ENCODE measurements around the gene SLC38A11.

The SLC38A11 gene

GRCh38 chr2:164906947-164907346 lies 48.4 kb downstream of the SLC38A11 start:
- no peaks in the 10 kb centered on the region for H3K4me1 ChIP-seq (ENCODE audit: control insufficient read depth, insufficient read depth, low read length)
- H3K27me3 ChIP-seq (ENCODE audit: control insufficient read depth, insufficient read depth, low read length), result no peaks in the 10 kb centered on the region
- H3K36me3 ChIP-seq (ENCODE audit: control insufficient read depth, insufficient read depth, low read length), result no peaks in the 10 kb centered on the region
- no peaks in the 10 kb centered on the region for H3K9me3 ChIP-seq (ENCODE audit: control insufficient read depth, insufficient read depth, low read length)
- no peak overlapping the region for H3K4me3 ChIP-seq (ENCODE audit: low read depth, low read length)
- no peak overlapping the region for H3K9ac ChIP-seq (ENCODE audit: low read depth, low read length)

DNA sequence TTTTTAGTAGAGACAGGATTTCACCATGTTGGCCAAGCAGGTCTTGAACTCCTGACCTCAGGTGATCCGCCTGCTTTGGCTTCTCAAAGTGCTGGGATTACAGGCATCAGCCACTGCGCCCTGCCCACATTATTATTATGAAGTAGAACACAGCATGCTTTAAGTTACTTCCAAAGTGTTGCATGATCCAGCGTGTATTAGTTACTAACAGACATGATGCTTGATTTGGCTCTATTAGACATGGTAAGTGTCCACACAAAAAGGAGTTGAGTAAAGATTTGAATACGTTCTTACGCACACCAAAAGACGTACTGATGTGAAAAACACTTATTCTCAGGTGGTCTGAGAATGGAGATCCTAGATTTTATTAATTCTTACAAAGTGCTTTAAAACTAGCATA lies 50.0 kb downstream of the SLC38A11 start:
- Histone ChIP-seq H3K36me3 (ENCODE audit: control insufficient read depth, insufficient read depth, low read length) (no peaks in the 10 kb centered on the region), H3K4me1 (ENCODE audit: control insufficient read depth, insufficient read depth, low read length) (no peaks in the 10 kb centered on the region), H3K4me3 (ENCODE audit: low read depth, low read length) (no peak overlapping the region), H3K27me3 (ENCODE audit: control insufficient read depth, insufficient read depth, low read length) (no peaks in the 10 kb centered on the region), H3K9me3 (ENCODE audit: control insufficient read depth, insufficient read depth, low read length) (no peaks in the 10 kb centered on the region), H3K9ac (ENCODE audit: low read depth, low read length) (no peak overlapping the region)

DNA sequence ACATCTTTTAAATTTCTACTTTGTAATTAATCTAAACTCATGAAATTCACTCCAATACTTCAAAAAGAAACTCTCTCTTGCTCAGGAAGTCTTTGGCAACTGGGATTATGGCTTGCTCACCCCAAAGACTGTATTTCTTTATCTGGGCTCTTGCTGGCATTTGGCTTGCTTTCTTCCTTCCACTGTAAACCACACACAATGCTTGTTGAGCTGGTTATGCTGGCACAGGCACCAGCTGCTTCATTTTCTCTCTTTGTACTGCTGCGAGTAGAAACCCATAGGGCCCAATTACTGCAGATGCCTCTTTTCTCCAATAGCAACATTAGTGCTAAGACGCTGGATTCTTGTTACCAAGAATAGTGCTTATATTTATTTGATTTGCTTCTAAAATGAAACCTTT lies 51.4 kb downstream of the SLC38A11 start:
- Histone ChIP-seq H3K36me3 (ENCODE audit: control insufficient read depth, insufficient read depth, low read length) (no peaks in the 10 kb centered on the region), H3K9me3 (ENCODE audit: control insufficient read depth, insufficient read depth, low read length) (no peaks in the 10 kb centered on the region), H3K4me3 (ENCODE audit: low read depth, low read length) (no peak overlapping the region), H3K4me1 (ENCODE audit: control insufficient read depth, insufficient read depth, low read length) (no peaks in the 10 kb centered on the region), H3K9ac (ENCODE audit: low read depth, low read length) (no peak overlapping the region), H3K27me3 (ENCODE audit: control insufficient read depth, insufficient read depth, low read length) (no peaks in the 10 kb centered on the region)

- Histone ChIP-seq H3K4me1 (ENCODE audit: control insufficient read depth, insufficient read depth, low read length) (peaks cover 4% of the 10 kb centered on the region), H3K36me3 (ENCODE audit: control insufficient read depth, insufficient read depth, low read length) (no peaks in the 10 kb centered on the region), H3K4me3 (ENCODE audit: low read depth, low read length) (no peak overlapping the region), H3K9ac (ENCODE audit: low read depth, low read length) (no peak overlapping the region), H3K9me3 (ENCODE audit: control insufficient read depth, insufficient read depth, low read length) (no peaks in the 10 kb centered on the region), H3K27me3 (ENCODE audit: control insufficient read depth, insufficient read depth, low read length) (no peaks in the 10 kb centered on the region)
Measured at GRCh38 chr2:164903204-164903603, 52.1 kb downstream of the SLC38A11 start.

DNA sequence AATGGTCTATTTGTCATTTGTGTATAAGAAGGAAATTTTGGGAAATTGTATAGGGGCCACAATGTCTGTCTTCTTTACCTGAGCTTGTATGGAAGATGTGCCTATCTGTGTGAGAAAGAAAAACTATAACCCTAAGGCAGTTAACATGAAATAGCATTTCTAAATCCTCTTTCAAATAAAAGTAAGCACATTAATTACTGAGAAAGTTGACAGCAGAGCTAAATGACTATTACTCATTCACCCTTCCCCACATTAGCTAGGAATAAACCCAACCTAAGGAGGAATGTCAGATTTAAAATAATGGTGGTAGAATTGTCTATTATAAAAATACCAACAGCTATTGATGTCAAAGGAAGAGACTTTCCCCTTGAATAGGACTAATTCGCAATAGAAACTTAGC lies 56.2 kb downstream of the SLC38A11 start:
- no peaks in the 10 kb centered on the region for H3K9me3 ChIP-seq (ENCODE audit: control insufficient read depth, insufficient read depth, low read length)
- H3K4me1 ChIP-seq (ENCODE audit: control insufficient read depth, insufficient read depth, low read length), result peaks cover 9% of the 10 kb centered on the region
- H3K27me3 ChIP-seq (ENCODE audit: control insufficient read depth, insufficient read depth, low read length), result no peaks in the 10 kb centered on the region

DNA sequence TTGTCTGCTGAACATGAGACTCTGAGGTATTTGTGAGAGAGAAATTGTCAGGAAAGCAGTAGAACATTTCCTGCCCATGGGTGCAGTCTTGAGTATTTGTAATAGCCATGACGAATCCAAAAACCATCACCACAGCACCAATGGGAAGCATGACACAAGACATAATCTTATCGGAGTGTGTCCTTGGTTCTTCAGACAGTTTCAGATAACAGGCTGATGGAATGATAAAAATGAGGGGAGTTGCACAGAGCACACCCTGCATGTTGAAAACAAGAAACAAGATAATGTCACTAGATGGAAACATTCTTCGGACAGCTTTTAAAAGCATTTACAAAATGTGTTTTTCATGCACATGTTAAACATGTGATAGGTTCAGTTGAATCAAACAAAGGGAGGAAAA lies 56.9 kb downstream of the SLC38A11 start:
- H3K9me3 ChIP-seq (ENCODE audit: control insufficient read depth, insufficient read depth, low read length), result no peaks in the 10 kb centered on the region
- H3K4me3 ChIP-seq (ENCODE audit: low read depth, low read length), result no peak overlapping the region
- H3K27me3 ChIP-seq (ENCODE audit: control insufficient read depth, insufficient read depth, low read length), result no peaks in the 10 kb centered on the region
- no peak overlapping the region for H3K9ac ChIP-seq (ENCODE audit: low read depth, low read length)
- no peaks in the 10 kb centered on the region for H3K36me3 ChIP-seq (ENCODE audit: control insufficient read depth, insufficient read depth, low read length)
- peaks cover 9% of the 10 kb centered on the region for H3K4me1 ChIP-seq (ENCODE audit: control insufficient read depth, insufficient read depth, low read length)

More for the DNA sequence above, 56.2 kb downstream of the SLC38A11 start:
- H3K36me3 ChIP-seq (ENCODE audit: control insufficient read depth, insufficient read depth, low read length), result no peaks in the 10 kb centered on the region
- H3K9ac ChIP-seq (ENCODE audit: low read depth, low read length), result no peak overlapping the region
- H3K4me3 ChIP-seq (ENCODE audit: low read depth, low read length), result no peak overlapping the region

- Histone ChIP-seq H3K9me3 (ENCODE audit: control insufficient read depth, insufficient read depth, low read length) (no peaks in the 10 kb centered on the region), H3K4me3 (ENCODE audit: low read depth, low read length) (no peak overlapping the region), H3K9ac (ENCODE audit: low read depth, low read length) (no peak overlapping the region), H3K4me1 (ENCODE audit: control insufficient read depth, insufficient read depth, low read length) (peaks cover 9% of the 10 kb centered on the region), H3K36me3 (ENCODE audit: control insufficient read depth, insufficient read depth, low read length) (no peaks in the 10 kb centered on the region), H3K27me3 (ENCODE audit: control insufficient read depth, insufficient read depth, low read length) (no peaks in the 10 kb centered on the region)
Measured at GRCh38 chr2:164897469-164898260, 57.7 kb downstream of the SLC38A11 start.

DNA sequence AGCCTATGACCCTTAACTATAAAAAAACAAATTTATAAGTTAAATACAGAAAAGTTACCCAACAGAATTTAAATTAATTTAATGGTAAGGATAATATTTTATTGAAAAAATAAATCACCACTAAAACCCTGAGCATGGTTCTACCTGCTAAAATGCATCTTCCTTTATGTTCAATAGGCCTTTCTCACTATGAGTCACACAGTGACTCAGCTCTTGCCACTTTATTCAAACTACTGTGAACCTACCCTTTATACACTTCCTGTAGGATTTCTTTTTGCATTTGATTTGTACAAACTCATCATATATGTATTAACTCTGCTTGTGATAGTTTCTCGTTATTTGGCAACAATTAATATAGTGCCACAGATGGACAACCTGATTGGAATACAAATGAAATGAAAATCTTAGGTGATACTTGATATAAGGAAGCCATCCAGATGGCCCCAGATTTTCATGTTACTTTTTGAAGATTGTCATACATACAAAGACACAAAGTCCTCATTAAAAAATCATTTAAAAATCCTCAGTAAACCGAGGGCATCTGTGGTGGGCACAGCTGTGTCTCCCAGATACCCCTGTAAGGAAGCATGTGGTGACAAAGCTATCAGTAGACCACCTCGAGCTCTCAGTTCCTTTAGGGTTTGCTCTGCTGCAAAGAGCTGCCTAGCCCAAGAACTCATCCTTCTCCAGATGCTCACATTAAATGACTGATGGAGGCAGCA lies 58.5 kb downstream of the SLC38A11 start:
- H3K36me3 ChIP-seq (ENCODE audit: control insufficient read depth, insufficient read depth, low read length), result no peaks in the 10 kb centered on the region
- no peaks in the 10 kb centered on the region for H3K9me3 ChIP-seq (ENCODE audit: control insufficient read depth, insufficient read depth, low read length)
- H3K4me1 ChIP-seq (ENCODE audit: control insufficient read depth, insufficient read depth, low read length), result peaks cover 9% of the 10 kb centered on the region
- H3K27me3 ChIP-seq (ENCODE audit: control insufficient read depth, insufficient read depth, low read length), result no peaks in the 10 kb centered on the region
- H3K4me3 ChIP-seq (ENCODE audit: low read depth, low read length), result no peak overlapping the region
- H3K9ac ChIP-seq (ENCODE audit: low read depth, low read length), result no peak overlapping the region

GRCh38 chr2:164896226-164896625 lies 59.1 kb downstream of the SLC38A11 start:
- H3K27me3 ChIP-seq (ENCODE audit: control insufficient read depth, insufficient read depth, low read length), result no peaks in the 10 kb centered on the region
- H3K36me3 ChIP-seq (ENCODE audit: control insufficient read depth, insufficient read depth, low read length), result no peaks in the 10 kb centered on the region
- no peak overlapping the region for H3K9ac ChIP-seq (ENCODE audit: low read depth, low read length)
- H3K4me1 ChIP-seq (ENCODE audit: control insufficient read depth, insufficient read depth, low read length), result peaks cover 9% of the 10 kb centered on the region
- H3K9me3 ChIP-seq (ENCODE audit: control insufficient read depth, insufficient read depth, low read length), result no peaks in the 10 kb centered on the region
- no peak overlapping the region for H3K4me3 ChIP-seq (ENCODE audit: low read depth, low read length)

DNA sequence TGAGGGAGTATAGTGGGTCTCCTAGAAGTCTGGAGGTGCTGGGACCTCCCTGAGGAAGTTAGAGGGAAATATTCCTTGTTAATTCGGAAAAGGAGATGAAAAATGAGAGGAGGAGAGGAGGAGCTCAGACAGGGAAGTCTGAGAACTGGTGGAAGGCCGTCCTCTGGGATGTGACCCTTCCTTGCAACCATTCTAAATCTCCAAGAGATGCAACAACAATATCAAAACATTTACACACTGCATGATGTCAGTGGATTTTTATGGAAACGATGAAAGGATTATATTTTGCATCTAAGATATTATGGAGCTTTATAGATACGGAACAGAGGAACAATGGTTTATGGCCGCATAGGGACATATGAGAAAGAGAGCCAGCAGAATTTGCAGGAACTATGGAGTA lies 63.9 kb downstream of the SLC38A11 start:
- Histone ChIP-seq H3K4me3 (ENCODE audit: low read depth, low read length) (no peak overlapping the region), H3K9me3 (ENCODE audit: control insufficient read depth, insufficient read depth, low read length) (no peaks in the 10 kb centered on the region), H3K36me3 (ENCODE audit: control insufficient read depth, insufficient read depth, low read length) (no peaks in the 10 kb centered on the region), H3K9ac (ENCODE audit: low read depth, low read length) (no peak overlapping the region), H3K27me3 (ENCODE audit: control insufficient read depth, insufficient read depth, low read length) (no peaks in the 10 kb centered on the region), H3K4me1 (ENCODE audit: control insufficient read depth, insufficient read depth, low read length) (no peaks in the 10 kb centered on the region)

DNA sequence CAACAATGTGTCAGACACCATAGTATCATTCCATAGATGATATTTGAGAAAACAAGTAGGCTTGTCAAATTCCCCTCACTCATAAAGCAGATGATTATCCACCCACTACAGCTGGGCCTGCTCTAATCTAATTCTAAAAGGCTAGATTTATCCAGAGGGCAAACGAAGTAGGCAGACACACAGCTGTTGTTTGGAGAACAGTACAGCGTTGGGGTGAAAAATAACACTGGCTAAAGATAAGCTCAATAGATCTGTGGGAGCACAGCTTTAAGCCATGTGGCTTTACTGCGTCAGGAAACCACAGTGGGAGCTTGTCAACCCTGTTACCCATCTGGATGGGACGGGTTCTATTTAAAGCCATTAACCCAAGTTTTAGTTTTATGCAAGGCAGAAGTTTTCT lies 64.8 kb downstream of the SLC38A11 start:
- Histone ChIP-seq H3K4me3 (ENCODE audit: low read depth, low read length) (no peak overlapping the region), H3K27me3 (ENCODE audit: control insufficient read depth, insufficient read depth, low read length) (no peaks in the 10 kb centered on the region), H3K4me1 (ENCODE audit: control insufficient read depth, insufficient read depth, low read length) (no peaks in the 10 kb centered on the region), H3K36me3 (ENCODE audit: control insufficient read depth, insufficient read depth, low read length) (no peaks in the 10 kb centered on the region), H3K9ac (ENCODE audit: low read depth, low read length) (no peak overlapping the region), H3K9me3 (ENCODE audit: control insufficient read depth, insufficient read depth, low read length) (no peaks in the 10 kb centered on the region)

- Histone ChIP-seq H3K4me3 (ENCODE audit: low read depth, low read length) (no peak overlapping the region), H3K4me1 (ENCODE audit: control insufficient read depth, insufficient read depth, low read length) (no peaks in the 10 kb centered on the region), H3K36me3 (ENCODE audit: control insufficient read depth, insufficient read depth, low read length) (no peaks in the 10 kb centered on the region), H3K27me3 (ENCODE audit: control insufficient read depth, insufficient read depth, low read length) (no peaks in the 10 kb centered on the region), H3K9ac (ENCODE audit: low read depth, low read length) (no peak overlapping the region), H3K9me3 (ENCODE audit: control insufficient read depth, insufficient read depth, low read length) (no peaks in the 10 kb centered on the region)
Measured at GRCh38 chr2:164888592-164888991, 66.7 kb downstream of the SLC38A11 start.
